ENCODE results near the gene ZNF506.

DNA sequence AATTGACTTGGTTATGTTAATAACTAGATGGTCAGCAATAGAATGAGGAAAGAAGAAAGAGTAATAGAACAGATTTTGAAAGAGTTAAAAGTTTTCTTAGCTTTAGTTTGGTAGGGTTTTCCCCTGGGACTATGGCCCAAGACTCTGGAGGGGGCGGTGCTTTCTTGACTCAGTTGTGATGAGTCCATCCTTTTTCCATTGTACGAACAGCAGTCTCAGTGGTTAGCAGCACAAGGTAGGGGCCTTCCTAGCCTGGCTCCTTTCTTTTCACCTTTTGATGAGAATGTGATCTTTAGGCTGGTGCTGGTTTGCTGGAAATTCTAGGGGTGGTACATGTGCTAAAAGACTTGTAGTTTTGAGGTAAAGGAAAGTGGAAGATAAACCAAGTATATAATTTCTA lies 38.8 kb downstream of the ZNF506 start:
- TF ChIP-seq EP300 (IDR thresholded peaks at IDR 0.05; ENCODE audit: borderline replicate concordance in 1 of 2, low read depth in 1 of 2, low read length in 1 of 2): no peak
- TF ChIP-seq CTCF (IDR thresholded peaks at IDR 0.05): no peak
- TF ChIP-seq CHD2 (IDR thresholded peaks at IDR 0.05; ENCODE audit: low read length, partially characterized antibody): no peak
- no peak for TF ChIP-seq POLR2AphosphoS5 (IDR thresholded peaks at IDR 0.05; ENCODE audit: low read depth, low read length)
- TF ChIP-seq MXI1 (IDR thresholded peaks at IDR 0.05; ENCODE audit: low read depth, low read length): no peak
- no peak for TF ChIP-seq RAD21 (IDR thresholded peaks at IDR 0.05; ENCODE audit: low read length)
- TF ChIP-seq FOXM1 (IDR thresholded peaks at IDR 0.05; ENCODE audit: low read depth): no peak
- no peak for TF ChIP-seq MEF2A (IDR thresholded peaks at IDR 0.05; ENCODE audit: borderline replicate concordance, low read depth)

All from SK-N-SH (cell line).